HG03039 (cell line): ENCODE data around the gene DPP9.
A peak's percentile ranks its signal among the peaks of the same experiment; 100 is the strongest.
"Not testable (repeated sequence)": the region's sequence is repeated elsewhere in the genome, so short reads cannot be mapped to it uniquely, and the experiment has no call there.

ENCODE experiments used
- ATAC-seq: cut with Tn5 transposase; IDR thresholded peaks from one replicate; pipeline ENCODE4 v1.9.1; 2021; ENCODE audit warnings: mild to moderate bottlenecking, moderate library complexity; ENCODE audit not compliant: unreplicated experiment

Gene DPP9

DNA sequence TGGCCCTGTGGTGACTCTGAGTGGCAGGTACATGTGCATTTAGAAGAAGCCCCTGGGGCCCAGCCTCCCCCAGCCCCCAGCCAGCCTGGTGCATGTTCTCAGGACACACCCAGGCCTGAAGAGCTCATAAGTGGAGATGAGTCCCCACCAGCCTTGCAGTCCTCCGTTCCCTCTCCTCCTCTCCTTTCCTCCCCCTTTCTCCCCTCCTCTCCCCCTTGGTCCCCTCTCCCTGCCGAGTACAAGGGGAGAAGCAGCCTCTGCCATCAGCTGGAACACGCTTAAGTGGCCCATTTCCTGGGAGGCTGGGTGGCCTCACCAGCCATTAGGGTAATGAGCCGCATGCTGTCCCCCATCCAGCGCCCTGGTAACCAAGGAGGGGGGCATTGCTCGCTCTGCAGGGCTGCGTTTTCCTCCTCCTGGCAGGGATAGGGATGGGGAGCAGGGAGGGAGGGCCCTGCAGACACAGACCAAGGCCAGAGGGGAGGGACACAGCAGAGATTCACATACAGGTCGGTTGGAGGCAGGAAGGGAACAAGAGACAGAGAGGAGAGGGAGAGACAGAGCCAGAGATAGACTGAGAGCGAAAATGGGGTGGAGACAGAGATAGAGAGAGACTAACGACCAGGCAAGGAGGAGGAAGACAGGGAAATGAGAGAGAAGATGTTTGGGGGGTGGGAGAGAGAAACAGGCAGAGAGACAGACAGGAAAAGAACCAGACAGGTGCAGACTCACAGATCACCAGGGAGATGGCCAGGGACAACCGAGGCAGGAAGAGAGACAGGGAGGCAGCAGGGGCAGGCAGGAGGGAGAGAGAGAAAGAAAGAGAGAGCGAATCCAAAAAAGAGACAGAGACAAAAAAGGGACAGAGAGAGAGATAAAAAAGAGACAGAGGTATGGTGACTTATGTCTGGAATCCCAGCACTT lies 19.3 kb upstream of the DPP9 start:
- no peak for ATAC-seq

DNA sequence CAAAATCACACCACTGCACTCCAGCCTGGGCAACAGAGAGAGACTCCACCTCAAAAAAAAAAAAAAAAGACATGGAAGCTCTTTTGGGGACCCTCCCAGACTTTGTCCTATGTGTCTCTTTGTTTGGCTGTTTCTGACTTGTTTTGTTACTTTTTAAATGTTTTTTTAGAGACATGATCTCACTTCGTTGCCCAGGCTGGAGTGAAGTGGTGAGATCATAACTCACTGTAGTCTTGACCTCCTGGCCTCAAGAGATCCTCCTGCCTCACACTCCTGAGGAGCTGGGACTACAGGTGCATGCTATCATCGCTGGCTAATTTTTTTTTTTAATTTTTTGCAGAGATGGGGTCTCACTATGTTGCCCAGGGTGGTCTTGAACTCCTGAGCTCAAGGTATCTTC lies 16.4 kb upstream of the DPP9 start:
- no peak for ATAC-seq

DNA sequence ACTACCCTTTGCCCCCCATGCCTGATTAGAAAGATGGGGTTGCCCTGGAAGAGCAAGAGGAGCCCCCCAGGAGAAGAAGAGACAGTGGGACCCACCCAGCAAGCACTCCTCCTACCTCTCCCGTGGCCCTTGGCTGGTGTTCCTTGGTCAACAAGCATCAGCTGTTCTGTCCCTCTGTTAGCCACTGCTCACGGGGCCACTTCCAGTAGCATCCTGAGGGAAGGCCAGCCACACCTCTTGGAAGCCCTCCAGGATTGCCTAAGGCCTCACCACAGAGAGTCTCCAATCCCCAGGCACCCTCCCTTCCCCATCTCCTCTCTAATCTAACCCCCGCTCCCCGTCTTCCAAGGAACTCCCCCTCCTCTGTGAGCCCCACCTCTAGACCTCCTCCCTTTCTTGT lies 15.1 kb upstream of the DPP9 start:
- no peak for ATAC-seq

DNA sequence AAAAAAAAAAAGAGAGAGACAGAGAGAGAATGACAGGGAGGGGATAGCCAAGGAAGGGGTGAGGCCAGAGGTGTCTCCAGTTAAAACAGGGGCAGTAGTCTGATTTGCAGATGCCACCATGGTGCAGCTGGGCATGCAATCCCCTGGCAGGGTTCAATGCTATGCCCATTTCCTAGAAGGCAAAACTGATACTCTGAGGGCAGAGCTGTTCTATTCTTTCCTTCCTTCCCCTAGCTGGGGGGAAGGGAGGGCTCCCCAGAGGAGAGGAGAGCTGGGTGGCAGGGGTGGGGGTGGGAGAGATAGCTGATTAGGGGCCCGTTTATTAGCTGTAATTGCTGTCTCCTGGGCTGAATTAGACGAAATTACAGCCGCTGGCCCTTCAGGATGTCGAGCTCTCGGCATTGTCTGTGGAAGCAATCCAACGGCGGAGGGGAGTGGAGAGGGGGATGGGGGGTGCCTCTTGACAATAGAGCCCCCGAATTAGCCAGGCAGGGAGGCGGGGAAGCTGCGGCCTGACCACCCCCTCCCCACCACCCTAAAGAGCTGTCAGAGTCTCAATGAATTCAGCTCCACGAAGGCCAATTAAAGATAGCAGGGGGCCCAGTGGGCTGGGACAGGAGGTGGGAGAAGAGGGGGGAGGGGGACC lies 14.4 kb upstream of the DPP9 start:
- no peak for ATAC-seq

DNA sequence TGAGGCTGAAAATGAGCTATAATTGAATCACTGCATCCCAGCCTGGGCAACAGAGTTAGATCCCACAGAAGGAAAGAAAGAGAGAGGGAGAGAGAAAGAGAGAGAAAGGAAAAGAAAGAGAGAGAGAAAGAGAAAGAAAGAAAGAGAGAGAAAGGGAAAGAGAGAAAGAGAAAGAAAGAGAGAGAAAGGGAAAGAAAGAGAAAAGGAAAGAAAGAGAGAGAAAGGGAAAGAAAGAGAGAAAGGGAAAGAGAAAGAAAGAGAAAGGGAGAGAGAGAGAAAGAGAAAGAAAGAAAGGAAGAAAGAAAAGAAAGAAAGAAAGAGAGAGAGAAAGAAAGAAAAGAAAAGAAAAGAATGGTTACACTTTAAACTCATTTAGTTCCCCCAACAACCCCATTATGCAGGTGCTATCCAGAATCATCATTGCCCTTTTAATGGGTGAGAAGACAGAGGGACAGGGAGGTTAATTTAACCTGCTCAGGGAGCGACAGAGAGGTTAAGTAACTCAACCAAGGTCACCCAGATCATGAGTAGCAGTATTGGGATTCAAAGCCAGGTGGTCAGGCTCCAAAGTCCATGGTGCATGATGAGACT lies 10.2 kb upstream of the DPP9 start:
- no peak for ATAC-seq

DNA sequence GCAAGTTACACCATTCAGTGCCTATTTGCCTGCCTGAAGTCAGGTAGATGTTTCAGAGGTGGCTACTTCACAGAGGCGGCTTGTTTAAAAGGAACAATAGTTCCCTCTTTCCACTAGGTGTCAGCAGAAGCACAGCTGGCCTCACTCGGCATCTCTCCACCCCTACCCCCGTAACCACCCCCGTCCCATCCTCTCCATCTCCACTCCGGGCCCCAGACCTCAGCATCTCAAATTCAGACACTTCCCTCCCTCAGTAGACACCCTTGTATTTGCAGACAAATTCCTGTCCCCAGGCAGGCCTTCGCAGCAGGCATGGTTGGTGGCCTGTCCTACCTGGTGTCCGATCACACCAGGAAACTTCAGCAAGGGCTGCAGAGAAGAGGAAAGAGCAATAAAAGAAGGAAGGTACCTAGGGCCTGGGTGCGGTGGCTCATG lies 9.1 kb upstream of the DPP9 start:
- no peak for ATAC-seq

DNA sequence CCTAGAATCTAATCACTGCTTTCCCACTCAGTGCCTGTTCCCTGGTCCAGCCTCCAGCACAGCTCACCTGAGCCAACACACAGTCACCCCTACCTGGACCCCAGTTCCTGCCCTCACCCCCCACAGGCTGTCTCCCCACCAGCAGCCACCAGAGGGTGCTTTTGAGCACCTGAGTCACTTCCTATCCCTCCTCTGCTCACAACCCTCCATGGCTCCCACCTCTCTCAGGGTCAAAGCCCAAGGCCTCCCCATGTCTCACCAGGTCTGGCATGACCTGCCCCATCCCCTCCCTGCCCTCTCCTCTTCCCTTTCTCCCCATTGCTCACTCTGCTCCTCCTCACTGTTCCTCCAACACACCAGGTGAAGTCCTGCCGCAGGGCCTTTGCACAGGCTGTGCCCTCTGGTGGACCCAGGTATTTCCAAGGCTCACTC lies 7.1 kb upstream of the DPP9 start:
- ATAC-seq, result no peak

DNA sequence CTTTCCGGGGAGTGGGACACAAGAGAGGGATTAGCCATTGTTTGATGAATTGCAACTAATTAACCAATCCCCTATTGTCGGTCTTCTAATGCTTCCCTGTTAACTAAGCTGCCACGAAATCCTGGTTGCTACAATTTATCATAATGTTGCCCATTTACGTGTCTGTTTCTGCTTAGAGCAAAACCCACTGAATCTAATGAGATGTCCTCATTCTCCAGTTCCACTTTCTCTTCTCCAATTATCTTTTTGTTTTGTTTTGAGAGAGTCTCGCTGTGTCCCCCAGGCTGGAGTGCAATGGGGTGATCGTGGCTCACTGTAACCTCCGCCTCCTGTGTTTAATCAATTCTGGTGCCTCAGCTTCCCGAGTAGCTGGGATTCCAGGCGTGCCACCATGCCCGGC lies 5.2 kb upstream of the DPP9 start:
- ATAC-seq, result no peak

DNA sequence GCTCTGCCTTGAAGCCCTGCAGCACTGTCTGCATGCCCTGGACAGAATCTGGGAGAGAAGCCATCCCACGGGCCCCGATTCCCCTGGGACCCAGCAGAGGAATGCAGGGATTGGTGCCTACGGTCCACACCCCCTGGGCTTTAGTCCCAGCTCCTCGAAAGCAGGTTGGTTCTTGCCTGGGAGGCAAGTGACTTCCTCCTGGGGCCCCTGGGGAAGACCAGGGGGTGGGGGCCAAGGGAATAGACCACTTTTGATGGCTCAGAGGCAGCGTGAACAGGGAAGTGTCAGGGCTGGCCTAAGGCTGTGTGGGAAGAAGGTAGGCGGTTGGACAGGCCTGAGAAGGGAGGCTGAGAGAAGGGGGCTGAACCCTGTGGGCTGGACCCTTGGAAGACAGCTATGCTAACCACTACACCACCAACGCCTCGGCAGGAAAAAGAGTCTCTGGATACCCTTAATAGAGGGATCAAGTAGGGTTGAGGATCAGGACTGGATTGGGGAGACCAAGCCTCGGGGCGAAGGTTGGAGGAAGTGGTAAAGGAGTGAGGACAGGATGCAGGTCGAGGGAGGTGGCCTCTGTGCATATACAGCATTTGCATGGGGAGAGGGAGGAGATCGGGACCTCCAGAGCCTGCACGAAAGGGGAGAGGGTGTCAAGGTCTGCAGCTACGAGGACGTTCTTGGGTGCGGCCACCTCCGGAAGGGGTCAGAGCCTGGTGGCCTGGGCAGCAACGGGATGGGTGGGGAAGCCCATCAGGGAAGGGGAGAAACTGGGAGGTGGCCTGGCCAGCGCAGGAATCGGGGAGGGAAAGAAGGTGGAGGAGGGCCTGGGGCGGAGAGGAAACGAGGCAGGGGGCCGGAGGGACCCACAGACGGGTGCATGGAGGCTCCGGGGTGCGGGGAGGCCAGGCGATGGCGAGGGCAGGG lies 709 bp downstream of the DPP9 start:
- ATAC-seq, result peak; percentile 5

DNA sequence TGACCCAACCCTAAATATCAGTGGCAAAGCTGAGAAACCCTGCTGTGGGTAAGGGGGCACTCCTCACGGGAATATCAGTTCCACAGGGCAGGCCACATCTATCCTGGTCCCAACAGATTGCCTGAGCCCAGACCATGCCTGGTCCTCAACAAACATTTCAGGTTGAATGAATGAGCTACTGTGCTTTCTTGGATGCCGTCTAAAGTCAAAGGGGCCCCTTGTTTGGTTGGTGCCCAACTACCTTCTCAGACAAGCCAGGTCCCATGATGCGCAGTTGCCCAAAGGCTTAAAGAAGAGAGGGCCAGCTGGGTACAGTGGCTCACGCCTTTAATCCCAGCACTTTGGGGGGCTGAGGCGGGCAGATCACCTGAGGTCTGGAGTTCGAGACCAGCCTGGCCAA lies 2.4 kb downstream of the DPP9 start:
- ATAC-seq, result no peak

DNA sequence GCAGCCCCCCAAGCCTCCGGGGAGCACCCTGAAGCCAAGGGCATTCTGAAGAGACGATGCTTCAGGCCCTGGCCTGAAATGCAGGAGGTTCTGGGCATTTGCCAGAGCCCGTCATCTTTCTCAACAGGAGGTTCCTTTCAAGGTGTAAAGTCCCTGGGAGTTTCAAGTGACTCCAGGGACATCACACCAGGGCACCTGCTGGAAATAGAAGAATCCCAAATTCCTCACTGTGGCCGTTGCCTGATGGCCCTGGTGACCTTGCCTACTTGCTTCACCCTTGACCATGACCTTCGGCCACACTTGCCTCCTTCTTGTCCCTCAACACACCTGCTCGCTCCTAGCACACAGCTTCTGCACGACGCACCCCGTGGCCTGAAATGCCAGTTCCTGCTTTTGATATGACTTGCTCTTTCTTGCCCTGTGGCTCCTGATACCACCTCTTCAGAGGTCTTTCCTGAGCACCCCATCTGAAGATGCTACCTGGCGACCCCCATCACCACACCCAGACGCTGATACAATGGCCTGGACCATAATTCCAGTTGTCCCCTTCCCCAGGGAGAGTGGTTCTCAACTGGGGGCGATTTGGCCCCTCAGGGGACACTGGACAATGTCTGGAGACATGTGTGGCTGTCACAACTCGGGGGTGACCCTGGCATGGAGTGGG lies 3.5 kb downstream of the DPP9 start:
- no peak for ATAC-seq

DNA sequence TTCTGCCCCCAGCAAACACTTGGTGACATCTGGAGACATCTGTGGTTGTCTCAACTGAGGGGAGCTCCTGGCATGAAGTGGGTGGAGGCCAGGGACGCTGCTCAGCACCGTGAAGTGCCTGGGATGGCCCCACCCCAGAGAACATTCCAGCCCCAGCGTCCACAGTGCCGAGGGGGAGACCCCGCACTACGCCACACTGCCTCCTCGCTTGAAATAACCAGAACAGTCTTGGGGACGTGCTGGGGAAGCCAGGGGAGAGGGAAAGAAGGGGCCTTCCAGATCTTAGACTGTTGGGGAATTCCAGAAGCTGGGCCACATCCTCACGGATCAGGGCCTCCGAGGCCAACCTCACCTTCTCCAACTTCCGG lies 4.2 kb downstream of the DPP9 start:
- ATAC-seq, result no peak

DNA sequence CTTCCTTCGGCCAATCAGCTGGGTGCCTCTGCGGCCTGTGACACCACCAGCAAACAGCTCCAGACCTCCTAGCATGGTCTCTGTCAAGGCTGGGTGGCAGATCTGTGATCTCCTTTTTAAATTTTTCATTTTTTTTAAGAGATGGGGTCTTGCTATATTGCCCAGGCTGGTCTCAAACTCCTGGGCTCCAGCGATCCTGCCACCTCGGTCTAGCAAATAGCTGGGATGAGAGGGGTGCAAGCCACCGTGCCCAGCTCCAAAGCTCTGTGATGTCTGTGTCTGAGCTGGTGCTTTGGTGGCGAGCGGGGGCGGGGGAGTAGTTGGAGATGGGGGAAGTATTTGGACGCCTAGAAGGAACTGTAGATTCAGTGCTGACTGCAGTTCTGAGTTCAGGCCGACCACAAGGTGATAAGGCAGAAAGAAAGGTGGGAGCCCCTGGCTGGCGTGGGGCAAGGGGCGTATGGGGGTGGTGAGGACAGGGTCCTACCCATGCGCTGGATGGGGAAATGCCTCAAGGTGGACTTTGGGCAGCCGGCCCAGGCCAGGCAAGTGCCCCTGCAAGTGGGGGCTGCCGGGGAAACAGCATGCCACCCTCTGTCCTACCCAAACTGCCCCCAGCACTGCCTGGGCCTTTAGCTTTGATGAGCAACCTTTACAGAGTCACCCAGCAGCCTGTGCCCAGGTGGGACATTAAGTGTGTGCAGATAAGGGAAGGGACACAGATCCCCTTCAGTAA lies 5.5 kb downstream of the DPP9 start:
- no peak for ATAC-seq

DNA sequence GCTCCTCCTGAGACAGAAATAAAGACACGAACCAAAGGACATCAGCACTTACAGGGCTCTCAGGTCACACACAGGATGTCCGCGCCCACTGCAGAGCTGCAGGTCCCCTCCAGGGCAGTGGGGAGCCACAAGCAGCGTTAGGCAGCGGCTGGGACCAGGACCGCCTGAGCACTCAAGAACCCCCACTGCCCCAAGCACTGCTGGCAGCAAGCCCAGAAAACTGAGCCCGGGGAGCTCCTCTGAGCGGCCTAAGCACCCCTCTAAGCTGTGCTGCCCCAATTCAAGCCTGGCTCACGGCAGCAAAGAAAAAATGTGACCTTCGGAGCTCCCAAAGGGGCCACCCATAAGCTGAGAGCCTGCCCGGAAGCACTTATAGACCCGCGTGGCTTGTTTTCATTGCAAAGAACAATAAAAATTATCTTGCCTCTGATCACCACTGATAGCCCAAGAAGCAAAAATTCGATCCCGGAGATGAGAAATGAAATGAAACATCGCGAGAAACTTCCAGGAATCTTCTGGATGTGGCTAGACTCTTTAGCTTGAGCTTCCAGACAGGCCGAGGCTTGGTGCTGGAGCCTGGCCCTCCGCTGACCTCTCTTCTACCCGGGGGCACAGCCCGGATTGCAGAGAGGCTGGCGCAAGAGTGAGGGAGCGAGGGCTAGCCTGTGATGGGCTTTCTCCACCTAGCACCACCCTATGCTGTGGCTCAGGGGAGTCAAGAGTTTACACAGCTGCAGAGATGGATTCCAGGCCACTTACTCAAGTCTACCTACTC lies 6.3 kb downstream of the DPP9 start:
- ATAC-seq, result no peak

DNA sequence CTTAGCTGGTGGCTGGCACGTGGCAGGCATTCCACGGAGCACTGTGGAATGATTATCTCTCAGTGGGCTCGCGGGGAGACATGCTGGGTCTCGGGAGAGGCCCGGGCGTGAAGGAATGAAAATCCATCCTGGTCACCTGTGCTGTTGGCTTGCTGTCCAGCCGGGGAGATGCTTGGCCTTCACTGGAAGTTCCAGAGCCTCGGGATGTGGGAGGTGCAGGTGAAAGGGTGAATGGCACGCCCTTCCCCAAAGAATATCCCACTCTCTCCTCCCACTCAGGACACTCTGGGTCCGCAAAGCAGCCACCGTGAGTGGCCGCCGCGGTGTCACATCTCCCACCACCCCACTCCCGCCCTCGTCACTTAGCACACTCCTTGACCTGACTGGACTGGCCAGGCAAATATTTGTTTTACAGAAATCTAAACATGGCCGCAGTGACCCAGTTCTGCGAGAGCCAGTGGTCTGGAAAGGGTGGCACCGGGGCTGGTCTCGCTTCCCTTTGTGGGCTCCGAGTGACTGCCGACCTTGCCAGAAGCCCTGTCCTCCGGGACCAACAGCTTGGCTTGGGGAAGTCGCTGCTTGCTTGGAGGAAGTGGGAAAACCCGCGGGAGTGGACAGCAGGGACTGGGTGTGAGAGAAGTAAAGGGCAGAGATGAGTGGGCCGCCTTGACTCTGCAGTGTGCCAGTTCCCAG lies 8.0 kb downstream of the DPP9 start:
- no peak for ATAC-seq

DNA sequence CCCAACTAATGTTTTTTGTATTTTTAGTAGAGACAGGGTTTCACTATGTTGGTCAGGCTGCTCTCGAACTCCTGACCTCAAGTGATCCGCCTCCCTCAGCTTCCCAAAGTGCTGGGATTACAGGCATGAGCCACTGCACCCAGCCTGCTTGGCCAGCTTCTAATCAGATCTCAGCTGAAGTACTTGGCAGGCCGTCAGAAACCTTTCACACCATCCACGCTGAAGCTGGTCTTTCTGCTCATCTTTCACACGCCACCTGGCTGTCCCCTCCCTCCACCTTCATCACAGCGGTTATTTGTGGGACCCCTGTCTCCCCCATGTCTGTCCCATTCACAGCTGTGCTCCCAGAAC lies 8.5 kb downstream of the DPP9 start:
- not testable (repeated sequence) for ATAC-seq

DNA sequence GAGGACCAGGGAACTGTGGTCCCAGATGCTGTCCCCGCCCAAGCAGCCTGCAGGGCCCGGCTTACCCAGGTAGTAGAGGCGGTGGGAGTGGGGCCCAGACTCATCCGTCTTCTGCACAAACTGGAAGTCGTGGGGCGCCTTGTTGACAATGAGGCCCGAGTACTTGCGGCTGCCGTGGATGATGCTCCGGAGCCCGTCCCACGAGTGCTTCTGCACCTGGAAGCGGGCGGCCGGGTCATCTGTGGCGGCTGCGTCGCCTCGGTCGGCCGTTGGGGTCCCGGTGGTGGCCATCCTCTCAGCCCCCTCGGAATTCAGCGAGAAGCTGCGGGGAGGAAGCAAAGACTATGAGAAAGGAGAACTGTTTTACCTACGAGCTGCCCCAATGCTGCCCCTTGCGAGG lies 9.6 kb downstream of the DPP9 start:
- no peak for ATAC-seq

DNA sequence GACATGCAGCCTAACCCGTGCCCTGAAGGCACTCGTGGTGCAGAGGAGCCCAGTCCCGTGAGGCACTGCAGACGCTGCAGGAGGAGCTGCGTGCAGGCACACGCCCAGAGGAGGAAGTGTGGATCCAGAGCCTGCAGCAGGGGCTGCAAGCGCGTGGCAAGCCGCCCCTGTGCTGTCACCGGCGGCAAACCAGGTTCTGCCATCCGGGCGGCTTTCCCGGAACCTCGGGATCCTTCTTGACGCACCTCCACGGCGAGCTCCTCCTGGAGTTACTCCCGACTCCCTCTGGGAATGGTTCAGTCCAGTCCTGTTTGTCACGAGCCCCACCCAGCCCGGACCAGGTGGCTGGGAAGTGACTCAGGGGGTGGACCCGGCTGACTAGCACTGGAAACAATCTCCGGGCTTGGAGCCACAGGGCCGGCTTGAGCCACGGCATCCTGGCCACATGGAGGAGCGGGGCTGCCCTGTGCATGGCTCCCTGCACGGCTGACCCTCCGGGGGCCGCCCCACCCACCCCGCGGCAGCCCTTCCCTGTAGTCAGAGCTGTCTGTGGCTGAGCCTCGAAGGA lies 10.2 kb downstream of the DPP9 start:
- no peak for ATAC-seq
